Keratinocyte (primary cell): Measurements from ENCODE around the gene NTSR1. TPM values are rescaled to one million over a fixed set of nuclear protein-coding genes. Genes with fewer than 3 reads are reported as not detected.

ENCODE experiments used
- DNase-seq: peaks from one replicate; pipeline ENCODE4 v3.0.0-alpha.2; 2011; ENCODE audit warnings: low read depth, missing footprints, low spot score
- FAIRE-seq: peaks from 2 replicates; lab custom pipeline; 2011; peaks lifted over from hg19 to GRCh38; lab: Jason Lieb, UNC
- H2AFZ ChIP-seq: 2 replicates; pipeline ENCODE4 v1.6.0; 2012; ENCODE audit warnings: low read length, control low read depth, inconsistent platforms; ENCODE audit not compliant: control insufficient read depth
- H3K27ac ChIP-seq: 2 replicates; pipeline ENCODE4 v1.5.1; 2011; ENCODE audit warnings: low read length; ENCODE audit not compliant: control insufficient read depth, insufficient read depth
- H3K27me3 ChIP-seq: 3 replicates; pipeline ENCODE4 v1.6.0; 2011; ENCODE audit warnings: low read length; ENCODE audit not compliant: control insufficient read depth, insufficient read depth; ENCODE audit errors: extremely low read depth
- H3K36me3 ChIP-seq, 2 experiments: 2 replicates in 1 of 2; 3 replicates in 1 of 2; pipeline ENCODE4 v1.5.1; 2011; ENCODE audit warnings: low read length in 2 of 2, mild to moderate bottlenecking in 1 of 2; ENCODE audit not compliant: control insufficient read depth in 2 of 2, insufficient read depth in 2 of 2; ENCODE audit errors: extremely low read depth in 1 of 2
- H3K4me1 ChIP-seq: 3 replicates; pipeline ENCODE4 v1.5.1; 2011; ENCODE audit warnings: low read length; ENCODE audit not compliant: control insufficient read depth, insufficient read depth; ENCODE audit errors: extremely low read depth
- H3K4me2 ChIP-seq: 3 replicates; pipeline ENCODE4 v1.6.0; 2011; ENCODE audit warnings: low read depth, low read length; ENCODE audit not compliant: control insufficient read depth, insufficient read depth; ENCODE audit errors: extremely low read depth
- H3K4me3 ChIP-seq, 3 experiments: fragments of 200-600 bp in 1 of 3; sonication (generic) in 1 of 3; 2 replicates in 2 of 3; 3 replicates in 1 of 3; pipeline ENCODE4 v1.5.1; 2011 to 2016; ENCODE audit warnings: low read length in 3 of 3, mild to moderate bottlenecking in 3 of 3, control low read depth in 2 of 3, inconsistent platforms in 1 of 3, low read depth in 1 of 3, mixed read lengths in 1 of 3, mixed run types in 1 of 3, moderate library complexity in 1 of 3; ENCODE audit not compliant: control insufficient read depth in 2 of 3, insufficient read depth in 2 of 3; ENCODE audit errors: extremely low read depth in 1 of 3
- H3K79me2 ChIP-seq: 2 replicates; pipeline ENCODE4 v1.6.0; 2012; ENCODE audit warnings: low read length; ENCODE audit not compliant: control insufficient read depth, insufficient read depth
- H3K9ac ChIP-seq: 3 replicates; pipeline ENCODE4 v1.6.0; 2011; ENCODE audit warnings: low read length; ENCODE audit not compliant: control insufficient read depth, insufficient read depth; ENCODE audit errors: extremely low read depth
- H3K9me1 ChIP-seq: 3 replicates; pipeline ENCODE4 v1.6.0; 2011; ENCODE audit warnings: low read length; ENCODE audit not compliant: control insufficient read depth, insufficient read depth; ENCODE audit errors: extremely low read depth
- H3K9me3 ChIP-seq: 2 replicates; pipeline ENCODE4 v1.5.1; 2012; ENCODE audit warnings: low read depth, low read length; ENCODE audit not compliant: control insufficient read depth
- H4K20me1 ChIP-seq: 3 replicates; pipeline ENCODE4 v1.6.0; 2011; ENCODE audit warnings: low read length; ENCODE audit not compliant: control insufficient read depth, insufficient read depth; ENCODE audit errors: extremely low read depth
- CTCF ChIP-seq, 3 experiments: IDR thresholded peaks in 1 of 3; conservative IDR thresholded peaks in 1 of 3; optimal IDR thresholded peaks in 1 of 3; 2 replicates in 2 of 3; 3 replicates in 1 of 3; pipeline versions ENCODE3 to v1.5.1; 2011; ENCODE audit warnings: low read length in 3 of 3, mild to moderate bottlenecking in 3 of 3, moderate library complexity in 2 of 3, control low read depth in 1 of 3, inconsistent platforms in 1 of 3; ENCODE audit not compliant: insufficient read depth in 2 of 3; ENCODE audit errors: extremely low read depth in 1 of 3
- EZH2 ChIP-seq: IDR thresholded peaks from one replicate; pipeline ENCODE4 v1.6.1; 2012; ENCODE audit warnings: inconsistent platforms, mild to moderate bottlenecking, low read length, moderate library complexity
- dilution Hi-C: fragments of 300-500 bp; cut with MboI; formaldehyde crosslinking; loops from one replicate; pipeline ENCODE4 v1.7.0; 2020; ENCODE audit warnings: low sequenced_read_pairs; ENCODE audit not compliant: extremely low pct_ligation_motif_present
- polyA plus RNA-seq, 5 experiments: library from polyadenylated mRNA; depleted of rRNA in 3 of 5; stranded (reverse) in 3 of 5; stranded (forward) in 1 of 5; unstranded in 1 of 5; fragments of >200 nt; gene quantifications; 1 replicate in 1 of 5; 2 replicates in 3 of 5; 3 replicates in 1 of 5; pipeline versions ENCODE4 v1.2.1 to v1.2.3, GENCODE V29; 2011 to 2012; ENCODE audit warnings: missing spikeins in 2 of 5, low read depth in 1 of 5, low replicate concordance in 1 of 5

The NTSR1 gene
- polyA plus RNA-seq, 1 donor (not counting 4 experiments of a cell fraction or from before 2014, with no cell fraction given) = 0.55 TPM

- Histone ChIP-seq H3K4me1 (peaks cover 3% of the 10 kb centered on the region), H3K36me3 (no peaks in the 10 kb centered on the region), H3K9ac (no peak overlapping the region), H3K27me3 (peaks cover 18% of the 10 kb centered on the region), H3K4me3 (no peak overlapping the region), H3K4me2 (no peak overlapping the region), H3K79me2 (no peaks in the 10 kb centered on the region), H4K20me1 (peaks cover 2% of the 10 kb centered on the region), H3K27ac (no peak overlapping the region), H3K9me1 (peaks cover 2% of the 10 kb centered on the region), H2AFZ (no peak overlapping the region), H3K9me3 (no peaks in the 10 kb centered on the region)
- TF ChIP-seq EZH2 (no peak), CTCF (optimal IDR thresholded peaks at IDR 0.05 in 1 of 3, IDR thresholded peaks at IDR 0.05 in 1 of 3, conservative IDR thresholded peaks at IDR 0.05 in 1 of 3; ENCODE audit: extremely low read depth in 1 of 3, insufficient read depth in 2 of 3, low read length in 3 of 3) (no peak)
- DNase-seq (no peak), FAIRE-seq (no peak)
- dilution Hi-C loops = no loop called here
Observed at GRCh38 chr20:62759981-62760431, 51.4 kb downstream of the NTSR1 start.

GRCh38 chr20:62760471-62760855 is 51.8 kb downstream of the NTSR1 start:
- Histone ChIP-seq H3K4me2 (no peak overlapping the region), H3K4me3 (no peak overlapping the region), H3K27ac (no peak overlapping the region), H3K36me3 (no peaks in the 10 kb centered on the region), H4K20me1 (peaks cover 2% of the 10 kb centered on the region), H2AFZ (no peak overlapping the region), H3K9me3 (no peaks in the 10 kb centered on the region), H3K4me1 (peaks cover 3% of the 10 kb centered on the region), H3K79me2 (no peaks in the 10 kb centered on the region), H3K27me3 (peaks cover 22% of the 10 kb centered on the region), H3K9me1 (peaks cover 2% of the 10 kb centered on the region), H3K9ac (no peak overlapping the region)
- FAIRE-seq (no peak), DNase-seq (no peak)
- dilution Hi-C loops = no loop called here
- no peak for TF ChIP-seq CTCF (optimal IDR thresholded peaks at IDR 0.05 in 1 of 3, IDR thresholded peaks at IDR 0.05 in 1 of 3, conservative IDR thresholded peaks at IDR 0.05 in 1 of 3; ENCODE audit: extremely low read depth in 1 of 3, insufficient read depth in 2 of 3, low read length in 3 of 3)
- no peak for TF ChIP-seq EZH2
